Neural cell (in vitro differentiated cells): ENCODE data around the gene ADRB1.

Source experiments
- CTCF ChIP-seq: fragments of 450-650 bp; IDR thresholded peaks from 2 replicates; pipeline ENCODE4 v1.5.1; 2014; ENCODE audit warnings: antibody characterized with exemption, mild to moderate bottlenecking, moderate library complexity; ENCODE audit not compliant: poor library complexity, severe bottlenecking
- TAF1 ChIP-seq: IDR thresholded peaks from 2 replicates; pipeline ENCODE4 v1.6.1; 2012; ENCODE audit warnings: low read depth

- no peak for TF ChIP-seq TAF1
- TF ChIP-seq CTCF: no peak
These were observed 16.6 kb upstream of the ADRB1 start for GRCh38 chr10:114027041-114027394.
